LNCaP clone FGC (cell line): ENCODE measurements around the gene ZP1.
"Not testable (repeated sequence)": the region's sequence is repeated elsewhere in the genome, so short reads cannot be mapped to it uniquely, and the experiment has no call there.

Experiments
- DNase-seq: peaks from one replicate; pipeline ENCODE4 v3.0.0-alpha.2; 2011; ENCODE audit warnings: low read depth
- H3K4me3 ChIP-seq: 2 replicates; pipeline ENCODE4 v1.5.1; 2011; ENCODE audit warnings: mild to moderate bottlenecking, low read depth, low read length, control low read depth
- TF ChIP-seq, protein P1 (sequence below): IDR thresholded peaks from 2 replicates; pipeline ENCODE4 v1.5.1; 2012; ENCODE audit warnings: mild to moderate bottlenecking; ENCODE audit not compliant: control insufficient read depth, insufficient read depth; ENCODE audit errors: extremely low read depth

ZP1 gene, protein sequence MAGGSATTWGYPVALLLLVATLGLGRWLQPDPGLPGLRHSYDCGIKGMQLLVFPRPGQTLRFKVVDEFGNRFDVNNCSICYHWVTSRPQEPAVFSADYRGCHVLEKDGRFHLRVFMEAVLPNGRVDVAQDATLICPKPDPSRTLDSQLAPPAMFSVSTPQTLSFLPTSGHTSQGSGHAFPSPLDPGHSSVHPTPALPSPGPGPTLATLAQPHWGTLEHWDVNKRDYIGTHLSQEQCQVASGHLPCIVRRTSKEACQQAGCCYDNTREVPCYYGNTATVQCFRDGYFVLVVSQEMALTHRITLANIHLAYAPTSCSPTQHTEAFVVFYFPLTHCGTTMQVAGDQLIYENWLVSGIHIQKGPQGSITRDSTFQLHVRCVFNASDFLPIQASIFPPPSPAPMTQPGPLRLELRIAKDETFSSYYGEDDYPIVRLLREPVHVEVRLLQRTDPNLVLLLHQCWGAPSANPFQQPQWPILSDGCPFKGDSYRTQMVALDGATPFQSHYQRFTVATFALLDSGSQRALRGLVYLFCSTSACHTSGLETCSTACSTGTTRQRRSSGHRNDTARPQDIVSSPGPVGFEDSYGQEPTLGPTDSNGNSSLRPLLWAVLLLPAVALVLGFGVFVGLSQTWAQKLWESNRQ

DNA sequence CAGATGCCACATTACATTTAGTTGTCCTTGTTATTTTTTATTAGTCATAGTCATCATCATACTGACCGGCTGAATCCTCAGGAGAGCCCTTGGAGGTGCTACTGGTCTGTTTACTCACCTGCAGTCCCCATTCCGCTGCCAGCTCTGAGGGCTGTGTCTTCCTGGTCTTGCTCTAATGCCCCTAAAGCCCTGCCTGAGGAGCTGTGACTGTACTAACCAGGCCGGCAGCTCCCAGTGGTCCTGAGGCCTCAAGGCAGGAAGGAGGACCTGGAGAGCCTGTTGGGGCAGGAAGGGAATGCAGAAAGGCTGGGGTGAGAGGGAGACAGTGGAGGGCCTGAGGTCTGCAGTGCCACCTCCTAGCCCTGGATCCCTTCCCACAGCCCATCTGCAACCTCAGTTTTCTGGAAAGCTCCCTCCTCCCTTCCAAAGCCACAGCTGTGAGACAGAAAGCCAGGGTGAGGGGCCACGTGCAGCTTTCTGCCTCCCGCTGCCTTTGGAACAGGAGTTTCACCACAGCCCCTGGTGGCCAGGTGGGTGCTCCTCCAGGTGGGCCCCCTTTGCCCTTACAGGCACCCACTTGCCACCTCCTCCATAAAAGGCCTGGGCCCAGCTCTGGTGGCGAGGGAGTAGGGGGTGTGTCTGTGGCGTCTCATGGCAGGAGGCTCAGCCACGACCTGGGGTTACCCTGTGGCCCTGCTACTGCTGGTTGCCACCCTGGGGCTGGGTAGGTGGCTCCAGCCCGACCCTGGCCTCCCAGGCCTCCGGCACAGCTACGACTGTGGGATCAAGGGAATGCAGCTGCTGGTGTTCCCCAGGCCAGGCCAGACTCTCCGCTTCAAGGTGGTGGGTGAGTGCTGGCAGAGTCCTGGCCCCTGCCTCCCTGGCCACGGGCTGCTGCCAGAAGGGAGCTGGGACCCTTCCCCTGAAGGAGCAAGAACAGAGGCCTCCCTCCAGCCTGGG, at the start of gene ZP1:
TSS of gene ZP1 (plus strand) at position 632 of the 960 bp plus-strand sequence. CDS start at position 652, 20 bp downstream.
- DNase-seq: peak; percentile 92
- TF ChIP-seq, protein P1, sequence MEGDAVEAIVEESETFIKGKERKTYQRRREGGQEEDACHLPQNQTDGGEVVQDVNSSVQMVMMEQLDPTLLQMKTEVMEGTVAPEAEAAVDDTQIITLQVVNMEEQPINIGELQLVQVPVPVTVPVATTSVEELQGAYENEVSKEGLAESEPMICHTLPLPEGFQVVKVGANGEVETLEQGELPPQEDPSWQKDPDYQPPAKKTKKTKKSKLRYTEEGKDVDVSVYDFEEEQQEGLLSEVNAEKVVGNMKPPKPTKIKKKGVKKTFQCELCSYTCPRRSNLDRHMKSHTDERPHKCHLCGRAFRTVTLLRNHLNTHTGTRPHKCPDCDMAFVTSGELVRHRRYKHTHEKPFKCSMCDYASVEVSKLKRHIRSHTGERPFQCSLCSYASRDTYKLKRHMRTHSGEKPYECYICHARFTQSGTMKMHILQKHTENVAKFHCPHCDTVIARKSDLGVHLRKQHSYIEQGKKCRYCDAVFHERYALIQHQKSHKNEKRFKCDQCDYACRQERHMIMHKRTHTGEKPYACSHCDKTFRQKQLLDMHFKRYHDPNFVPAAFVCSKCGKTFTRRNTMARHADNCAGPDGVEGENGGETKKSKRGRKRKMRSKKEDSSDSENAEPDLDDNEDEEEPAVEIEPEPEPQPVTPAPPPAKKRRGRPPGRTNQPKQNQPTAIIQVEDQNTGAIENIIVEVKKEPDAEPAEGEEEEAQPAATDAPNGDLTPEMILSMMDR: no peak
- H3K4me3 ChIP-seq: no peak within 1 kb of the TSS

DNA sequence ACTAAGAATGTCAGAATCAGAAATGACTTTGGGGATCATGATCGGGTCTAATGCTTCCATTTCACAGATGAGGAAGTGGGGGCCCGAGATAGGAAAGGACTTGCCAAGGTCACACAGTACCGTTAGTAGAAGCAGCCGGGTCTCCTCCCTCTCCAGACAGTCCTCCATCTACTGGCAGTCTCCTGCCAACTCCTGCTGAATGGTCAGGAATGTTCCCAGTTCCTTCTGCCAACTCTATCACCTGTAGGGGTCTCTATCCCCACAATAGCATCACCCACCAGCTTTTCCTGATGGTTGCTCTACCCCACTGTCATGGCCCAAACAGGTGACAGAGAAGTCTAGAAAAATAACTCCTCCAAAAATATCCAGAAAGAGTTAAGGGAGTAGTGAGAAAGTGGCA, 49.3 kb upstream of the ZP1 start:
- no peak for DNase-seq
- H3K4me3 ChIP-seq: no peak overlapping the region

DNA sequence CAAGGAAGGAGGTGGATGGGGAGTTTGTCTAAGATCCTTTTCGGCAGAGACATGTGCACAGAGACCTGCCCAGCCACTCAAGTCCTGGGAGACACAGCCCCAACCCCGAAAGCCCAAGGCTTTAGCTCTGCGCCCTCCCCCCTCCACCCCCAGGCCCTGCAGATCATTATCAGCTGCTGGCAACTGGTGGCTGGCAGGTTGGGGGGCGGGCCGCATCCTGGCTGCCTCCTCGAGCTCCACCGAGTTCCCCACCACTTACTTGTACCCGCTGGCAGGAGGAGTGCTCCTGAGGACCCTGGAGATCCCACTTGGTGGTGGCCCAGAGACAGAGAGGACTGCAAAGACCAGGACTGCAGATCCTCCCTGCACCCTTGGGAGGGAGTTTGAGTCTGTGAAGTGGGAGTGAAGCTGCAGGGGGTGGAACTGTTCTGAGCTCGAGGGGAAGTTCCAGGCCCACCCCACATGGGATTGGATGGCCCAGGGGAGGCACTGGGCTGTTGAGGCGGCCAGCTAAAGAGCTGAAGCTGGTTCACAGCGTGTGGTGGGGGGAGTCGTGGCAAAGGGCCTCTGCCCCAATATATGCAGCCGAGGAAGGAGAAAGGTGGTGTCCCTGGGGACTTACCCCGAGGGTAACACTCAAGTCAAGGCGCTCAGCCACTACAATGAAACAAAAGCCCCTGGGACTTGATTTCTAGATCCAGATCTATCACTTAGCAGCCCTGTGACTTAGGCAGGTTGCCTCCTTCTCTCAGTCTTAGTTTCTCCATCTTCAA, 45.3 kb upstream of the ZP1 start:
- no peak for DNase-seq

More for the DNA sequence above, 49.3 kb upstream of the ZP1 start:
- TF ChIP-seq, protein P1: no peak

DNA sequence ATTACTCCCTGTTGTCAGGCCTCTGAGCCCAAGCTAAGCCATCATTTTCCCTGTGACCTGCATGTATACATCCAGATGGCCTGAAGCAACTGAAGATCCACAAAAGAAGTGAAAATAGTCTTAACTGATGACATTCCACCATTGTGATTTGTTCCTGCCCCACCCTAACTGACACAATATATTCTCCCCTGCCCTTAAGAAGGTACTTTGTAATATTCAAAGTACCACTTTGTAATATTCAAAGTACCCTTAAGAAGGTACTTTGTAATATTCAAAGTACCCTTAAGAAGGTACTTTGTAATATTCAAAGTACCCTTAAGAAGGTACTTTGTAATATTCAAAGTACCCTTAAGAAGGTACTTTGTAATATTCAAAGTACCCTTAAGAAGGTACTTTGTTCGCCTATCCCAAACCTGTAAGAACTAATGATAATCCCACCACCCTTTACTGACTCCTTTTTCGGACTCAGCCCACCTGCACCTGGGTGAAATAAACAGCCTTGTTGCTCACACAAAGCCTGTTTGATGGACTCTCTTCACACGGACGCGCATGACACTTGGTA, 43.5 kb upstream of the ZP1 start:
- H3K4me3 ChIP-seq, DNase-seq: not testable (repeated sequence)

More for the DNA sequence above, 45.3 kb upstream of the ZP1 start:
- no peak overlapping the region for H3K4me3 ChIP-seq
- TF ChIP-seq, protein P1: no peak

DNA sequence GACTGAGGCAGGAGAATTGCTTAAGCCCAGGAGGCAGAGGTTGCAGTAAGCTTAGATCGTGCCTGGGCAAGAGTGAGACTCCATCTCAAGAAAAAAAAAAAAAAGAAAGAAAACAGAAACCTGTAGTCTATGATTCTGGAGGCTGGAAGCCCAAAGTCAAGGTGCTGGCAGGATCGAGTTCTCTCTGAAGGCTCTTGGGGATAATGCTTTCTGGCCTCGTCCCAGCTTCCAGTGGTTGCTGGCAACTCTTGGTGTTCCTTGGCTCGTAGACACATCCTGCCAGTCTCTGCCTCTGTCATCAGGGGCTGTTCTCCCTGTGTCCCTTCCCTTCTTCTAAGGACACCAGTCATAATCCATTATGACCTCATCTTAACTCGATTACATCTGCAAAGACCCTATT, 42.2 kb upstream of the ZP1 start:
- no peak for DNase-seq
- H3K4me3 ChIP-seq: no peak overlapping the region
- TF ChIP-seq, protein P1: no peak

DNA sequence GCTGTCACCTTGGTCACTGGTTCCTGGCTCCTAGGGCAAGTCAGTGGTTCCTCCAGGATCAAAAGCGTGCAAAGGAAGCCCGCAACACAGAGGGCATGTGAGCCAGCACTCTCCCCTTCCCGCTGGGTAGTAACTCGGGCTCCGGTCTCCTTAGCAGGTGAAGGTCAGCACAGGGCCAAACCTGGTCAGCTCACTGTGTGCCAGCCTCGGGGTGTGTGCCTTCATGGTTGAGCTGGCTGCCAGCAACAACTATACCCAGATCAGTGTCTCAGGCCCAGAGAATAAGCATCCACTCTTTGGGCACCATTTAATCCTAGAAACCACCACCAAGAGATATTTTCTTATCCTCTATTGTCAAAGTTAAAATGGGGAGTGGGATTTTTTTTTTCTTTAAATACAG, 41.6 kb upstream of the ZP1 start:
- no peak overlapping the region for H3K4me3 ChIP-seq
- TF ChIP-seq, protein P1: no peak
- DNase-seq: no peak
